Measurements from ENCODE around the gene CSF1. TPM values are rescaled to one million over a fixed set of nuclear protein-coding genes. Genes with fewer than 3 reads are reported as not detected.
A peak's percentile ranks its signal among the peaks of the same experiment; 100 is the strongest.

CSF1 gene
- total RNA-seq, 2 experiments from 2014 or later: 77.6 to 143 TPM

- Mint-ChIP-seq H3K27ac (peak overlapping the region; percentile 10), H3K27me3 (no peaks in the 10 kb centered on the region), H3K36me3 (peaks cover 72% of the 10 kb centered on the region), H3K4me3 (no peak overlapping the region), H3K9me3 (ENCODE audit: low read depth) (no peaks in the 10 kb centered on the region), H3K4me1 (peaks cover 20% of the 10 kb centered on the region)
- CTCF ChIA-PET: interaction anchor here (0.7 to 4.9 kb wide), 12 partner anchors 8 to 284 kb away, joined by 3 to 22 read pairs (median 4); partner anchors contain the start of gene AHCYL1
- no peak for DNase-seq
- ATAC-seq: peak; percentile 37
These were observed 12.7 kb downstream of the CSF1 start for GRCh38 chr1:109923131-109923945.

DNA sequence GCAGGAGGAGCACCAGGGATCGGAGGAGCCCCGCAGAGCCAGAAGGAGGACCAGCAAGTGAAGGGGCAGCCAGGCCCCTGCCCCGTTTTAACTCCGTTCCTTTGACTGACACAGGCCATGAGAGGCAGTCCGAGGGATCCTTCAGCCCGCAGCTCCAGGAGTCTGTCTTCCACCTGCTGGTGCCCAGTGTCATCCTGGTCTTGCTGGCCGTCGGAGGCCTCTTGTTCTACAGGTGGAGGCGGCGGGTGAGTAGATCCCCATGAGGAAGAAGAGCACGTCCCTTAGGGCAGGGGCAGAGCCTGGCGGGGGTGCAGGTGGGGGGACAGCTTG, 13.3 kb downstream of the CSF1 start:
- Mint-ChIP-seq H3K4me3 (no peak overlapping the region), H3K27me3 (no peaks in the 10 kb centered on the region)

GRCh38 chr1:109924316-109924715, 13.7 kb downstream of the CSF1 start:
- Mint-ChIP-seq H3K27ac (peak overlapping the region; percentile 0), H3K4me1 (peaks cover 14% of the 10 kb centered on the region), H3K4me3 (no peak overlapping the region), H3K27me3 (no peaks in the 10 kb centered on the region), H3K36me3 (peaks cover 66% of the 10 kb centered on the region), H3K9me3 (ENCODE audit: low read depth) (no peaks in the 10 kb centered on the region)
- DNase-seq: no peak
- ATAC-seq: no peak
- CTCF ChIA-PET: interaction anchor here (1.2 to 4.9 kb wide), 5 partner anchors 11 to 147 kb away, joined by 3 to 22 read pairs (median 6); partner anchors contain the start of gene AHCYL1

More for the DNA sequence above, 13.3 kb downstream of the CSF1 start:
- no peak for DNase-seq
- ATAC-seq: no peak
- CTCF ChIA-PET: interaction anchor here (0.9 to 4.9 kb wide), 9 partner anchors 7 to 147 kb away, joined by 3 to 22 read pairs (median 4); partner anchors contain the start of gene AHCYL1
- Mint-ChIP-seq H3K27ac (peak overlapping the region; percentile 0), H3K9me3 (ENCODE audit: low read depth) (no peaks in the 10 kb centered on the region), H3K4me1 (peaks cover 16% of the 10 kb centered on the region), H3K36me3 (peaks cover 68% of the 10 kb centered on the region)

DNA sequence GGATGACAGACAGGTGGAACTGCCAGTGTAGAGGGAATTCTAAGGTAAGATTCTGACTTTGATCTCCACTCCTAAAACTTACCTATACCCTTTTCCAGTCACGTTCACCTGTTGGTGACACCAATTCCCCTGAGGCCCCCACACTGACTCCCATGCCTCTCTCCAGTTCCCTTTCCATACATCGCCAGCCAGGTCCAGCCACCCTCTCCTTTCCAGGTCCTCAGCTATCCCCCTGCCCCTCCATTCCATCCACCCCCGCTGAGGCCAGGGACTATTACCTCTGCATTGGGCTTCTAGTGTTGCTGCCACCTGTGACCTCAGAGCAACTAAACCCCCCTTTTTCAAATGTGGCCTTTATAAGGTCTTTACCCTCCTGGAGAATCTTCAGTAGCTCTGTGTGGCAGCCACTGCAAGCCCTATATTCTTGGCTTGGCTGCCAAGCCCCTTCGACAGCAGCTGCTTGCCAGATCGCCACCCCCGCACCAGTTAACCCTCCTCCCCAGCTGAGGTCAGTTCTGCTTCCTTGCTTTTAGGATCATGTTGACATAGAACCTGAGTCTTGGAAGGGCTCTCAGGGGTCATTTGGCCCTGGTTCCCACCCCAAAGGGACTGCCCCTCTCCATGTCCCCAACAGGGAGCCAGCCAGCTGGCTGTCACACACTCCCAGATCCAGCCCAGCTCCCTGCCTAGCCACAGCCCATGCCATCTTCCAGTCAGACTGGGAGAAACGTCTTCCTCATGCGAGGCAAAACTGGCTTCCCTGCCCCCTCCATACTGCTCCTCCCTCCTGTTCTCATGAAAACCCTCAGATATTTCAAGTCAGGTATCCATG, 14.7 kb downstream of the CSF1 start:
- Mint-ChIP-seq H3K4me1 (peaks cover 14% of the 10 kb centered on the region), H3K9me3 (ENCODE audit: low read depth) (no peaks in the 10 kb centered on the region), H3K4me3 (no peak overlapping the region), H3K27ac (no peak overlapping the region), H3K27me3 (no peaks in the 10 kb centered on the region), H3K36me3 (peaks cover 66% of the 10 kb centered on the region)
- CTCF ChIA-PET: interaction anchor here (1.2 to 4.9 kb wide), 5 partner anchors 12 to 148 kb away, joined by 3 to 22 read pairs (median 3); partner anchors contain the start of gene AHCYL1
- DNase-seq (no peak), ATAC-seq (no peak)

GRCh38 chr1:109926662-109927300, 16.1 kb downstream of the CSF1 start:
- no peak for ATAC-seq
- peaks cover 7% of the 10 kb centered on the region for H3K4me1 Mint-ChIP-seq
- no peaks in the 10 kb centered on the region for H3K27me3 Mint-ChIP-seq
- peaks cover 54% of the 10 kb centered on the region for H3K36me3 Mint-ChIP-seq
- no peak overlapping the region for H3K27ac Mint-ChIP-seq
- DNase-seq: no peak
- no peak overlapping the region for H3K4me3 Mint-ChIP-seq
- CTCF ChIA-PET: interaction anchor here (0.6 to 1.4 kb wide), 4 partner anchors 17 to 287 kb away, joined by 3 read pairs; no protein-coding TSS in a partner anchor
- no peaks in the 10 kb centered on the region for H3K9me3 Mint-ChIP-seq (ENCODE audit: low read depth)

- no peak for DNase-seq
- CTCF ChIA-PET: interaction anchor here (1.0 to 1.4 kb wide), 4 partner anchors 17 to 150 kb away, joined by 3 read pairs; no protein-coding TSS in a partner anchor
- no peak overlapping the region for H3K27ac Mint-ChIP-seq
- H3K9me3 Mint-ChIP-seq (ENCODE audit: low read depth): no peaks in the 10 kb centered on the region
- no peak for ATAC-seq
- H3K27me3 Mint-ChIP-seq: no peaks in the 10 kb centered on the region
- H3K36me3 Mint-ChIP-seq: peaks cover 50% of the 10 kb centered on the region
- H3K4me3 Mint-ChIP-seq: no peak overlapping the region
- peaks cover 5% of the 10 kb centered on the region for H3K4me1 Mint-ChIP-seq
These were observed 16.7 kb downstream of the CSF1 start for GRCh38 chr1:109927356-109927755.

GRCh38 chr1:109927911-109928321, 17.3 kb downstream of the CSF1 start:
- DNase-seq (no peak), ATAC-seq (no peak)
- H3K27me3 Mint-ChIP-seq: no peaks in the 10 kb centered on the region
- H3K36me3 Mint-ChIP-seq: peaks cover 44% of the 10 kb centered on the region
- no peak overlapping the region for H3K4me3 Mint-ChIP-seq
- H3K27ac Mint-ChIP-seq: no peak overlapping the region
- H3K9me3 Mint-ChIP-seq (ENCODE audit: low read depth): no peaks in the 10 kb centered on the region
- CTCF ChIA-PET: interaction anchor here (1.0 to 1.4 kb wide), 3 partner anchors 50 to 151 kb away, joined by 3 read pairs; no protein-coding TSS in a partner anchor
- H3K4me1 Mint-ChIP-seq: peaks cover 5% of the 10 kb centered on the region

DNA sequence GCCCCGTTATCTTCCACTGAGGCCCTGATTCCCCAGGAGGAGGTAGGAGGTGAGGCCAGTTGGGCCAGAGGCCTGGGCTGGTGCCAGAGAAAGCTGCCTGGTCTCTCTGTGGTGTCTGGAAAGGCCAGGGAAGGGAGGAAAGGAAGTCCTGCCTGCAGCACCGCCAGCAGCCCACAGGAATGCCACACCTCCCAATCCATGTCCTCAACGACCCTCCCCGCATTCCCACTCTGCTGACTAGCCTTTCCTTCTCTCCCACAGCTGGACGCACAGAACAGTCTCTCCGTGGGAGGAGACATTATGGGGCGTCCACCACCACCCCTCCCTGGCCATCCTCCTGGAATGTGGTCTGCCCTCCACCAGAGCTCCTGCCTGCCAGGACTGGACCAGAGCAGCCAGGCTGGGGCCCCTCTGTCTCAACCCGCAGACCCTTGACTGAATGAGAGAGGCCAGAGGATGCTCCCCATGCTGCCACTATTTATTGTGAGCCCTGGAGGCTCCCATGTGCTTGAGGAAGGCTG, 18.0 kb downstream of the CSF1 start:
- H3K36me3 Mint-ChIP-seq: peaks cover 40% of the 10 kb centered on the region
- H3K27me3 Mint-ChIP-seq: no peaks in the 10 kb centered on the region
- H3K9me3 Mint-ChIP-seq (ENCODE audit: low read depth): no peaks in the 10 kb centered on the region
- H3K27ac Mint-ChIP-seq: no peak overlapping the region
- DNase-seq (no peak), ATAC-seq (no peak)
- H3K4me1 Mint-ChIP-seq: peaks cover 12% of the 10 kb centered on the region
- no peak overlapping the region for H3K4me3 Mint-ChIP-seq
- CTCF ChIA-PET: interaction anchor here (1.3 kb wide), 1 partner anchor 152 kb away, joined by 3 read pairs; no protein-coding TSS in a partner anchor

- H3K27ac Mint-ChIP-seq: no peak overlapping the region
- CTCF ChIA-PET: interaction anchor here (1.3 kb wide), 1 partner anchor 106 kb away, joined by 3 read pairs; no protein-coding TSS in a partner anchor
- DNase-seq (no peak), ATAC-seq (no peak)
- H3K36me3 Mint-ChIP-seq: peaks cover 37% of the 10 kb centered on the region
- no peak overlapping the region for H3K4me3 Mint-ChIP-seq
- peaks cover 17% of the 10 kb centered on the region for H3K4me1 Mint-ChIP-seq
- H3K27me3 Mint-ChIP-seq: no peaks in the 10 kb centered on the region
- no peaks in the 10 kb centered on the region for H3K9me3 Mint-ChIP-seq (ENCODE audit: low read depth)
These were observed 18.5 kb downstream of the CSF1 start for GRCh38 chr1:109929170-109929569.

DNA sequence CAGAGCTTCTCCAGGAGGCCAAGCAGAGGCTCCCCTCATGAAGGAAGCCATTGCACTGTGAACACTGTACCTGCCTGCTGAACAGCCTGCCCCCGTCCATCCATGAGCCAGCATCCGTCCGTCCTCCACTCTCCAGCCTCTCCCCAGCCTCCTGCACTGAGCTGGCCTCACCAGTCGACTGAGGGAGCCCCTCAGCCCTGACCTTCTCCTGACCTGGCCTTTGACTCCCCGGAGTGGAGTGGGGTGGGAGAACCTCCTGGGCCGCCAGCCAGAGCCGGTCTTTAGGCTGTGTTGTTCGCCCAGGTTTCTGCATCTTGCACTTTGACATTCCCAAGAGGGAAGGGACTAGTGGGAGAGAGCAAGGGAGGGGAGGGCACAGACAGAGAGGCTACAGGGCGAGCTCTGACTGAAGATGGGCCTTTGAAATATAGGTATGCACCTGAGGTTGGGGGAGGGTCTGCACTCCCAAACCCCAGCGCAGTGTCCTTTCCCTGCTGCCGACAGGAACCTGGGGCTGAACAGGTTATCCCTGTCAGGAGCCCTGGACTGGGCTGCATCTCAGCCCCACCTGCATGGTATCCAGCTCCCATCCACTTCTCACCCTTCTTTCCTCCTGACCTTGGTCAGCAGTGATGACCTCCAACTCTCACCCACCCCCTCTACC, 19.1 kb downstream of the CSF1 start:
- ATAC-seq: no peak
- H3K36me3 Mint-ChIP-seq: peaks cover 35% of the 10 kb centered on the region
- no peak overlapping the region for H3K4me3 Mint-ChIP-seq
- peaks cover 22% of the 10 kb centered on the region for H3K4me1 Mint-ChIP-seq
- H3K9me3 Mint-ChIP-seq (ENCODE audit: low read depth): no peaks in the 10 kb centered on the region
- no peak overlapping the region for H3K27ac Mint-ChIP-seq
- no peak for DNase-seq
- CTCF ChIA-PET: interaction anchor here (0.7 to 2.8 kb wide), 4 partner anchors 56 to 153 kb away, joined by 3 to 10 read pairs (median 3); no protein-coding TSS in a partner anchor
- H3K27me3 Mint-ChIP-seq: peaks cover under 1% of the 10 kb centered on the region

GRCh38 chr1:109930252-109930993, 19.8 kb downstream of the CSF1 start:
- Mint-ChIP-seq H3K27ac (no peak overlapping the region), H3K4me3 (no peak overlapping the region), H3K4me1 (peaks cover 24% of the 10 kb centered on the region), H3K9me3 (ENCODE audit: low read depth) (no peaks in the 10 kb centered on the region), H3K36me3 (peaks cover 29% of the 10 kb centered on the region), H3K27me3 (peaks cover 3% of the 10 kb centered on the region)
- DNase-seq: no peak
- CTCF ChIA-PET: interaction anchor here (0.7 to 2.8 kb wide), 7 partner anchors 7 to 381 kb away, joined by 3 to 10 read pairs (median 3); no protein-coding TSS in a partner anchor
- no peak for ATAC-seq
